GM12801 (cell line): Measurements from ENCODE around the gene BICD1.

Experiments
- TF ChIP-seq, protein P1 (sequence below): IDR thresholded peaks from one replicate; pipeline ENCODE4 v1.5.1; 2011; ENCODE audit warnings: control low read depth; ENCODE audit not compliant: insufficient read length; ENCODE audit errors: extremely low read depth

BICD1 gene

DNA sequence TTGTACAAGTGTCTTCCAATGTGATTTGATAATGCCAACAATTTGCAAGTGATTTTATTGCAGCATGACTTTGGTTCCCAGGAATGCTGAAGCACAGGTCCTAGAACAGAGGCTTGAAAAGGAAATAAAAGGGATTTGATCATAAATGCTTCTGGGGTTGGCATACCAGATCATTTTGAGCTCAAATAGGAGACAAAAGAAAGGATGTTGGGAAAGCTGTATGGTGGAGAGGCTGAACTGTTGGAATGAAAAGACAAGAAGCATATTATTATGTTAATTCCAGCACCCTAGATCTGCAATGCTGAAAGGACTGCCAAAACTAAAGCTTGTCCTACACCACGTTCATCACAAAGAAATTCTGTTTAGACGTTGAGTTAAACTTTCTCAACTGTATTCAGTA, 143.1 kb downstream of the BICD1 start:
- TF ChIP-seq, protein P1, sequence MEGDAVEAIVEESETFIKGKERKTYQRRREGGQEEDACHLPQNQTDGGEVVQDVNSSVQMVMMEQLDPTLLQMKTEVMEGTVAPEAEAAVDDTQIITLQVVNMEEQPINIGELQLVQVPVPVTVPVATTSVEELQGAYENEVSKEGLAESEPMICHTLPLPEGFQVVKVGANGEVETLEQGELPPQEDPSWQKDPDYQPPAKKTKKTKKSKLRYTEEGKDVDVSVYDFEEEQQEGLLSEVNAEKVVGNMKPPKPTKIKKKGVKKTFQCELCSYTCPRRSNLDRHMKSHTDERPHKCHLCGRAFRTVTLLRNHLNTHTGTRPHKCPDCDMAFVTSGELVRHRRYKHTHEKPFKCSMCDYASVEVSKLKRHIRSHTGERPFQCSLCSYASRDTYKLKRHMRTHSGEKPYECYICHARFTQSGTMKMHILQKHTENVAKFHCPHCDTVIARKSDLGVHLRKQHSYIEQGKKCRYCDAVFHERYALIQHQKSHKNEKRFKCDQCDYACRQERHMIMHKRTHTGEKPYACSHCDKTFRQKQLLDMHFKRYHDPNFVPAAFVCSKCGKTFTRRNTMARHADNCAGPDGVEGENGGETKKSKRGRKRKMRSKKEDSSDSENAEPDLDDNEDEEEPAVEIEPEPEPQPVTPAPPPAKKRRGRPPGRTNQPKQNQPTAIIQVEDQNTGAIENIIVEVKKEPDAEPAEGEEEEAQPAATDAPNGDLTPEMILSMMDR, result no peak

DNA sequence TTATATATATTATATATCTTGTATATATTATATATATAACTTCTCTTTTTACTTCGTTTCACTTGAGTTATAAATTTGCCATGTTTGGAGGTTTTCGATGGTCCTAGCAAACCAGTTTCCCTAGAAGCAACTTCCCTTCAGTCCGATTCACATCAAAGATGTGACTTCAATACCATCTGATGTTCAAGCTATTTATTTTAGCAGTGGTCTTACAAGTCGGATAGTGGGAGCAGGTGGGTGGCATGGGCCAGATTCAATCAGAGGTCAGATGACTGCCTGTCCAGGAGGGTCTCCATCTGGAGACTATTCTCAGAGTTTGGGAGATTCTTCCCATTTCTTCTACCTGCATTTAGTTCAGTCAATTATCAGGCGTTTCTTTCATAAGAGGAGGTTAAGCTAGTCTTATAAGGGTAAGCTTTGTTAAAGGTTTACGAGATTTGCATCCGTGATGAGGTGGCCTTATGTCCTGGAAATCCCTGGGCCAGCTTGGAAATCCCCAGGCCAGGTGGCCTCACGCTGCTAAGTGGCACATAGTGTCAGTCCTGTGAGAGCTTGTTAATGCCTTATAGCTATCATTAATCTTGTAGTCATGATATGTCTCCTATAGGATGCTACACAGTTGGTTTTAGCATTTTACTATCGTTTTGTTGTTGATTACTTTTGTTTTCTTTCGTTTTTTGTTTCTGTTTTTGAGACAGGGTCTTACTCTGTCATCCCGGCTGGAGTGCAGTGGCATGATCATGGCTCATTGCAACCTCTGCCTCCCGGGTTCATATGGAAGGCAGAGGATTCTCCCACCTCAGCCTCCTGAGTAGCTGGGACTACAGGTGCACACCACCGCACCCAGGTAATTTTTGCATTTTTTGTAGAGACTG, 145.8 kb downstream of the BICD1 start:
- TF ChIP-seq, protein P1, result no peak

DNA sequence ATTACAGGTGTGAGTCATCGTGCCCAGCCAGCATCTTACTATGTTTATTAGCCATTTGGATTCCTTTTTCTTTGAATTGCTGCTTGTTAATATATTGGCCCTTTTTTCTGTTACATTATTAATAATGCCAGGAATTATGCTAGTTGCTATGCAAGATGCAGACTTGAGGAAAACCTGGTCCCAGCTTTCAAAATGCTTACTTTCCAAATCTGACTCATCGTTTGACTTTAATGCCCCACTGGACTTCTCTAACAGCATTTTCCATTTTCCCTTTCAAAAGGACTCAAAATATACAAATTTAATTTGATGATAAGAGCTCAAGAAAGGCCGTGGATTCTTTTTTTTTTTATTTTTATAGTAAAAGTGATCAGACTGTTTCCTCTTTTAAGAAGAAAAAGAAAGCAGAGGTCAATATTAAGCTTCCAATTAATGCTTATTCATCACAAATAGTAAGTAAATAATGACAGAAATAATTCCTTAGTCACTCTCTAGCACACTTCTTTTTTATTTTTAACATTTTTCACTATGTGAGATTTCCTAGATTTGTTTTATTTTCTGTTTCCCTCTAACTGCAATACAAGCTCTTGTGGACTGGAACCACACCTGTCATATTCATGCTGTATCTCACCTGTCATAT, 146.6 kb downstream of the BICD1 start:
- TF ChIP-seq, protein P1, result no peak

DNA sequence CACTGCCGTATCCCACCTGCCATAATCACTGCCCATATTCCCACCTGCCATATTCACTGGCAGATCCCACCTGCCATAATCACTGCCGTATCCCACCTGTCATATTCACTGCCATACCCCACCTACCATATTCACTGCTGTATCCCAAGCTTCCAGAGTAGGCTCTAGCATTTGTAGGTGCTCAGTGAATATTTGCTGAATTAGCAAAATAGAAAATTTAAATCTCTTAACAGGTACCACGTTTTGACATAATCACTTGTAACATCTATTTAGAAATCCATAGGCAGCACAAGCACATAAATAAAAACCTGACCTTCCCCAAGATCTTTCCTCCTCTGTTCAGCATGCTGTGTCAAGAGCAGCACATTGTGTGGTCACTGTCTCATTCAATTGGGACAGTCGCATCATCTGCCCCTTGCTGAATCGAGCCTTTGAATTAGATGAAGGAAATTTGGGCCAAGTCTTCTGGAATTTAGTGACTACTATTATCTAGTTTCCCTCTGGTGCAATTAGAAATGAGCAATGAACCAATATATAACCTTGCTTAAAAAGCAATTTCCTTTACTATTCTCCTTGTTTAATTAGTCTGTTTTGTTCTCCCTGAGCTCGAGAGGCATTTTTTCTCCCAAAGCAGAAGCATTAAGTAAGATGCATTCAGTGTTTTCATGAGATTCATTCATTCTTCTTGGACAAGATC, 147.8 kb downstream of the BICD1 start:
- TF ChIP-seq, protein P1, result no peak

DNA sequence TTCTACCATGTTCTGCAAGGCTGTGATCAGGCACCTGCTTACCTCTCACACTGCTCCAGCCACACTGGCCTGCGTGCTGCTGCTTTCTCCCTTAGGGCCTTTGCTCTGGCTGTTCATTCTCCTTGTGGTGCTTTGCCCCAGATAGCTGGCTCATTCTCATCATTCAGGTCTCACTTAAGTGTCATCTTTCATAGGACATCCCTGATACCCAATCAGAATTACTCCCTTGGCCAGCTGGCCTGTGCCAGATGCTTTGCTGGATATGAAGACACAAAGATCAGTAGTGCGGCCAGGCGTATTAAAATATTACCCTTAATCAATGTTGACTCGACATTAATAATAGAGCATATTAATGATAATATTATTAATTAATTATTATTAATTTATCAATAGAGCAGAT, 148.9 kb downstream of the BICD1 start:
- TF ChIP-seq, protein P1, result no peak

DNA sequence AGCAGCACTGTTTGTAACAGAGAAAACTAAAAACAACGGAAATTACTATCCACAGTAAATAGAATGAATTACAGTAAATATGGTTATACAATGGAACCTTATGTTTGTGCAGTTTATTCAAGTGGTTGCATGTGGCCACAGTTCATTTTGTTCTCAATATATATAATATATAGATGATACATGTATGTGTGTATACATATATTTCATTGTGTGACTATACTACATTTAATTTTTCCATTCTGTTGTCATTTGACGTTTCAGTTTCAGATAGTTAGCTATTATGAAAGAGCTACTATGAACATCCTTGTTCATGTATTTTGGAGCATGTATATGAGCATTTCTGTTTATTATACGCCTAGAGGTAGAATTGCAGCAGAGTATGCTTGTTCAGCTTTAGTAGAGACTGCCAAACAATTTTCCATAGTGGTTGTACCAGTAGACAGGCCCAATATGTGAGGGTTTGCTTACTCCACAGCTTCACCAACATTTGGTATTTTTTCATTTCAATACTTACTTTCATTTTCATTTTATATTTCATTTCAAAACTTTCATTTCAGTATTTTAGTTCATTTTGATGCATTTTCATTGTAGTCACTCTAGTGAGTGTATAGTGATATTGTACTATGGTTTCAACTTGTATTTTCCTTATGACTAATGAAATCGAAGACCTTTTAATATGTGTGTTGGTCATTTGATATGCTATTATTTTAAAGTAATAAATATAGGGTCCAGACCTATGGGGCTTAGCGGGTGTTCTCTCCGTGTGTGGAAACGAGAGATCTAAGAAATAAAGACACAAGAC, 151.2 kb downstream of the BICD1 start:
- TF ChIP-seq, protein P1, result no peak
